GM18870 (cell line): ENCODE data around the gene RRP1B.

Source experiments
- ATAC-seq: cut with Tn5 transposase; IDR thresholded peaks from one replicate; pipeline ENCODE4 v1.9.1; 2021; ENCODE audit warnings: moderate library complexity; ENCODE audit not compliant: unreplicated experiment

The RRP1B gene

DNA sequence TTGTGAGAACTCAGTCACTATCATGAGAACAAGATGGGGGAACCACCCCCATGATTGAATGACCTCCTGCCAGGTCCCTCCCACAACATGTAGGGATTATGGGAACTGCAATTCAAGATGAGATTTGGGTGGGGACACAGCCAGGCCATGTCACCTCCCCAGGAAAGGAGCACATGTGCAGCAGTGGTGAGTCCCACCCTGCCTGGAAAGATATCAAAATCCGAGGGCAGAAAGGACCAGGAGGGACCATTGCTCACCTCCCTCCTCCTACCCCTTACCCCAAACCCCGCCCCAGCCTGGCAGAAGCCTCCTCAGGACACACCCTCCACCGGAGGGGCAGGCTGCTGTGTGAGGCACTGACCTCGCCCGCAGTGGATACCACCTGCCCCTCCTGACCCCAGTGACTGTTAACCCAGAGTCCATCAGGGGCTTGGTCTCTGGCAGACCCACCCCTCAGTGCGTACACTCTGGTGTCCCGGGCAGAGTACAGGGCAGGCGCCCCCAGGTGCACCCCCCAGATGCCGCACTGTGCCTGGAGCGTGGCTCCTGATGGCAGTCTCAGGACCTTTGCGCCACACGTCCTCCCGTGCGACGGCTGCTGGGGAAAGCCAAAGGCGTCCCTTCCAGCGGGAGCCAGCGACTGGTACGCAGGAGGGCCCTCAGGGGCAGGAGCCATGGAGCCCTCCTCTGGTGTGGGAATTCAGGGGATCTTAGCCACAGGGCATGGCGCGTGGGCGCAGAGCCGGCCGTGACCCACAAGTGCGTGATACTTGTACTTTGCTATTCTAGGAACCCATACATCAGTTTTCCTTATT, 80.5 kb downstream of the RRP1B start:
- ATAC-seq: no peak

- ATAC-seq: no peak
These were observed 81.3 kb downstream of the RRP1B start for GRCh38 chr21:43740497-43741156.

- no peak for ATAC-seq
These were observed 82.2 kb downstream of the RRP1B start for GRCh38 chr21:43741423-43742096.

DNA sequence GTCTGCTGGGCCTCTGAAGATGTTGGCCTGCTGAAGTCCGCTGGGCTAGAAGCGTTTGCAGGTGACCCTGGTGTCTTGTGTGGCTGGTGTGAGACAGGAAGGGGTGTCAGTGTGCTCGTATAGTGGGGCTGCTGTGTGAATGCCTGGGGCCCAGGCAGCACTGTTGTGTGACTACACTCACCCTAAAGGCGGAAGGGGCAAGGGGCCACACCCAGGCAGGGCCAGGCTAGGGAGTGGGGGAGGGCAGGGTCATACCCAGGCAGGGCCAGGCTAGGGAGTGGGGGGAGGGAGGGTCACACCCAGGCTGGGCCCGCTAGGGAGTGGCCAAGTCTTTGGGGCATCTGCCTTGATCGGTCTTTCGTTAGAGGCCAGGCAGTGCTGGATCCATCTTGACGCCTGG, 84.6 kb downstream of the RRP1B start:
- ATAC-seq: no peak

GRCh38 chr21:43744725-43745124, 85.4 kb downstream of the RRP1B start:
- no peak for ATAC-seq
